HepG2 (cell line): ENCODE measurements around the gene TCEA3.

ENCODE experiments used
- CREM ChIP-seq, 2 experiments: sonication (generic) in 1 of 2; formaldehyde crosslinking in 1 of 2; IDR thresholded peaks; 2 replicates each; pipeline versions ENCODE4 v1.4.0 to v1.6.1; 2016 to 2020; ENCODE audit warnings: antibody characterized with exemption in 1 of 2, mild to moderate bottlenecking in 1 of 2, missing genetic modification reagents in 1 of 2
- ZNF138 ChIP-seq: sonication (generic); formaldehyde crosslinking; IDR thresholded peaks from 2 replicates; pipeline ENCODE4 v1.5.0; 2020; ENCODE audit warnings: mild to moderate bottlenecking, low read depth, missing genetic modification reagents
- ZNF605 ChIP-seq: sonication (generic); formaldehyde crosslinking; IDR thresholded peaks from 2 replicates; pipeline ENCODE4 v1.8.0; 2022; ENCODE audit warnings: mild to moderate bottlenecking, missing genetic modification reagents

GRCh38 chr1:23436520-23437354 is 12.2 kb upstream of the TCEA3 start:
- TF ChIP-seq CREM (IDR thresholded peaks at IDR 0.05) (no peak), CREM (CRISPR knock-in tag; IDR thresholded peaks at IDR 0.05) (no peak), ZNF138 (no peak), ZNF605 (no peak)
